K562 (cell line): ENCODE measurements around the gene PPP1R10. TPM values are rescaled to one million over a fixed set of nuclear protein-coding genes. Genes with fewer than 3 reads are reported as not detected.

Source experiments
- ATAC-seq: fragments of 200-7000 bp; cut with Tn5 transposase; 3 replicates; pipeline ENCODE4 v1.9.1; 2020; ENCODE audit warnings: moderate library complexity
- BruUV-seq: library from RNA; stranded (reverse); fragments of 400-500 nt; replicated peaks from 2 replicates; lab custom pipeline; 2021; lab: Mats Ljungman, UMichigan
- CTCF ChIA-PET: fragments of 300-600 bp; formaldehyde crosslinking; extraction: SDS; loops from one replicate; lab custom pipeline; 2021; ENCODE audit warnings: low intra/inter-chr PET ratio; lab: Yijun Ruan, JAX
- POLR2A ChIA-PET: fragments of 300-600, 350-650 bp; sonication (Branson Sonifier 250); formaldehyde crosslinking; extraction: SDS; loops from one replicate; lab custom pipeline; 2021; ENCODE audit warnings: antibody characterized with exemption, inconsistent platforms; lab: Yijun Ruan, JAX
- DNase-seq, 4 experiments: peaks; one replicate each; pipeline versions ENCODE4 v3.0.0 to v3.0.0-alpha.2; 2011 to 2018; ENCODE audit warnings: low spot score in 3 of 4, mixed read lengths in 3 of 4; ENCODE audit errors: extremely low read depth in 1 of 4
- FAIRE-seq: peaks from 2 replicates; lab custom pipeline; 2011; peaks lifted over from hg19 to GRCh38; lab: Jason Lieb, UNC
- H2AFZ ChIP-seq: 2 replicates; pipeline ENCODE4 v1.6.0; 2011; ENCODE audit warnings: low read depth, low read length, control low read depth, inconsistent platforms
- H3K27ac ChIP-seq: fragments of 200-600 bp; 3 replicates; pipeline ENCODE4 v1.8.0; 2011; ENCODE audit warnings: low read depth, mild to moderate bottlenecking, control low read depth, inconsistent platforms, low read length, moderate library complexity, mixed read lengths; ENCODE audit errors: extremely low read depth
- H3K27me3 ChIP-seq, 2 experiments: fragments of 300-600 bp in 1 of 2; 2 replicates in 1 of 2; 3 replicates in 1 of 2; pipeline versions ENCODE4 v1.6.0 to v1.8.0; 2011; ENCODE audit warnings: inconsistent platforms in 2 of 2, low read length in 2 of 2, mild to moderate bottlenecking in 1 of 2, mixed read lengths in 1 of 2, moderate library complexity in 1 of 2; ENCODE audit not compliant: control insufficient read depth in 2 of 2, insufficient read depth in 2 of 2
- H3K36me3 ChIP-seq: fragments of 300-600 bp; 3 replicates; pipeline ENCODE4 v1.8.0; 2011; ENCODE audit warnings: mild to moderate bottlenecking, low read length, inconsistent platforms; ENCODE audit not compliant: control insufficient read depth, insufficient read depth
- H3K4me1 ChIP-seq, 2 experiments: fragments of 200-600 bp in 1 of 2; replicated peaks in 1 of 2; 2 replicates in 1 of 2; 3 replicates in 1 of 2; pipeline versions ENCODE4 v1.5.1 to v1.8.0; 2011; ENCODE audit warnings: inconsistent platforms in 2 of 2, low read length in 2 of 2, mild to moderate bottlenecking in 1 of 2, mixed read lengths in 1 of 2, moderate library complexity in 1 of 2; ENCODE audit not compliant: control insufficient read depth in 2 of 2, insufficient read depth in 2 of 2
- H3K4me2 ChIP-seq: 2 replicates; pipeline ENCODE4 v1.6.1; 2011; ENCODE audit warnings: low read length, control low read depth, inconsistent platforms, mixed read lengths; ENCODE audit not compliant: insufficient read depth
- H3K4me3 ChIP-seq: fragments of 200-600 bp; sonication (generic), shearing (Covaris generic); 2 replicates; pipeline ENCODE4 v1.5.1; 2016; ENCODE audit warnings: control low read depth, inconsistent platforms
- H3K79me2 ChIP-seq: fragments of 200-600 bp; 3 replicates; pipeline ENCODE4 v1.8.0; 2011; ENCODE audit warnings: low read length, inconsistent platforms; ENCODE audit not compliant: control insufficient read depth, insufficient read depth
- H3K9ac ChIP-seq, 2 experiments: 2 replicates each; pipeline versions ENCODE4 v1.6.0 to v1.6.1; 2011; ENCODE audit warnings: low read depth in 2 of 2, low read length in 2 of 2, control low read depth in 1 of 2, inconsistent platforms in 1 of 2, mild to moderate bottlenecking in 1 of 2, mixed read lengths in 1 of 2; ENCODE audit not compliant: insufficient read depth in 1 of 2
- H3K9me1 ChIP-seq: one replicate; pipeline ENCODE4 v1.6.0; 2011; ENCODE audit warnings: inconsistent platforms, mild to moderate bottlenecking, low read length, moderate library complexity; ENCODE audit not compliant: control insufficient read depth, insufficient read depth
- H3K9me3 ChIP-seq: replicated peaks from 2 replicates; pipeline ENCODE4 v1.5.1; 2011; ENCODE audit warnings: low read depth, low read length, inconsistent platforms; ENCODE audit not compliant: control insufficient read depth, insufficient read depth
- H4K20me1 ChIP-seq: replicated peaks from 2 replicates; pipeline ENCODE4 v1.6.1; 2011; ENCODE audit warnings: low read length, inconsistent platforms, mixed read lengths; ENCODE audit not compliant: control insufficient read depth, insufficient read depth
- ARID3A ChIP-seq: IDR thresholded peaks from 2 replicates; pipeline ENCODE4 v1.6.1; 2012; ENCODE audit warnings: low read depth, low read length, improper control_type of control experiment, borderline replicate concordance
- CBFA2T2 ChIP-seq: fragments of 450-650 bp; conservative IDR thresholded peaks from 2 replicates; pipeline ENCODE4 v1.6.1; 2017; ENCODE audit warnings: mild to moderate bottlenecking
- CXXC5 ChIP-seq: fragments of 250-450 bp; sonication (Bioruptor Pico); IDR thresholded peaks from 2 replicates; pipeline ENCODE4 v1.8.0; 2022; ENCODE audit warnings: inconsistent platforms, mild to moderate bottlenecking, moderate library complexity
- FOXJ2 ChIP-seq: fragments of 200-800 bp; sonication (Bioruptor generic); IDR thresholded peaks from 2 replicates; pipeline ENCODE4 v1.6.1; 2016; ENCODE audit warnings: missing genetic modification characterization, missing compliant biosample characterization
- FOXM1 ChIP-seq, 2 experiments: fragments of 450-650 bp in 1 of 2; sonication (generic) in 1 of 2; formaldehyde crosslinking in 1 of 2; IDR thresholded peaks; 2 replicates each; pipeline versions ENCODE4 v1.6.1 to v1.9.0; 2017 to 2022; ENCODE audit warnings: low read depth in 2 of 2, mild to moderate bottlenecking in 2 of 2, missing genetic modification reagents in 1 of 2, moderate library complexity in 1 of 2
- GATAD2B ChIP-seq: fragments of 450-650 bp; IDR thresholded peaks from 2 replicates; pipeline ENCODE4 v1.6.1; 2017; ENCODE audit warnings: mild to moderate bottlenecking, borderline replicate concordance
- KLF1 ChIP-seq: fragments of 450-650 bp; IDR thresholded peaks from 2 replicates; pipeline ENCODE4 v1.6.1; 2016; ENCODE audit warnings: missing genetic modification characterization, missing compliant biosample characterization
- KLF13 ChIP-seq: fragments of 450-650 bp; IDR thresholded peaks from 2 replicates; pipeline ENCODE4 v1.6.1; 2016; ENCODE audit warnings: missing genetic modification characterization, low read depth, mild to moderate bottlenecking, missing compliant biosample characterization, moderate library complexity, borderline replicate concordance
- MAZ ChIP-seq, 2 experiments: fragments of 450-650 bp in 1 of 2; sonication (generic) in 1 of 2; formaldehyde crosslinking; IDR thresholded peaks in 1 of 2; conservative IDR thresholded peaks in 1 of 2; 2 replicates each; pipeline versions ENCODE4 v1.4.0 to v1.5.0; 2020; ENCODE audit warnings: mild to moderate bottlenecking in 1 of 2, missing genetic modification reagents in 1 of 2
- NCOA2 ChIP-seq, 2 experiments: fragments of 450-650 bp; IDR thresholded peaks; 2 replicates each; pipeline ENCODE4 v1.6.1; 2018; ENCODE audit warnings: mild to moderate bottlenecking in 2 of 2, moderate library complexity in 1 of 2; ENCODE audit not compliant: partially characterized antibody in 2 of 2
- POLR2AphosphoS5 ChIP-seq: IDR thresholded peaks from 2 replicates; pipeline ENCODE4 v1.6.1; 2011; ENCODE audit warnings: mild to moderate bottlenecking, low read depth, low read length, moderate library complexity; ENCODE audit not compliant: control insufficient read depth, insufficient read depth
- POLR2G ChIP-seq: fragments of 200-400 bp; formaldehyde crosslinking; IDR thresholded peaks from 2 replicates; pipeline ENCODE4 v1.6.1; 2017; ENCODE audit warnings: low read depth, mild to moderate bottlenecking, antibody characterized with exemption, low read length, moderate library complexity
- POU5F1 ChIP-seq: fragments of 150-350 bp; IDR thresholded peaks from 2 replicates; pipeline ENCODE4 v1.6.1; 2014; ENCODE audit warnings: borderline replicate concordance, low read length, low read depth, mild to moderate bottlenecking; ENCODE audit not compliant: partially characterized antibody
- RAD21 ChIP-seq, 2 experiments: fragments of 250-450 bp in 1 of 2; fragments of 450-650 bp in 1 of 2; sonication (Bioruptor Pico) in 1 of 2; formaldehyde crosslinking in 1 of 2; IDR thresholded peaks in 1 of 2; conservative IDR thresholded peaks in 1 of 2; 2 replicates each; pipeline versions ENCODE4 v1.4.0 to v1.8.0; 2020 to 2022; ENCODE audit warnings: mild to moderate bottlenecking in 2 of 2, moderate library complexity in 1 of 2
- RBFOX2 ChIP-seq: fragments of 200-400 bp; formaldehyde crosslinking; IDR thresholded peaks from 2 replicates; pipeline ENCODE4 v1.6.1; 2017; ENCODE audit warnings: low read depth, mild to moderate bottlenecking, low read length, moderate library complexity
- RBM17 ChIP-seq: fragments of 200-400 bp; formaldehyde crosslinking; IDR thresholded peaks from 2 replicates; pipeline ENCODE4 v1.6.1; 2017; ENCODE audit warnings: low read depth, mild to moderate bottlenecking, low read length, borderline replicate concordance
- SLC30A9 ChIP-seq: fragments of 250-450 bp; sonication (Bioruptor Pico); IDR thresholded peaks from 2 replicates; pipeline ENCODE4 v1.8.0; 2022; ENCODE audit warnings: mild to moderate bottlenecking, moderate library complexity
- SMARCA4 ChIP-seq: fragments of 450-650 bp; IDR thresholded peaks from 2 replicates; pipeline ENCODE4 v1.6.1; 2016
- SOX6 ChIP-seq: fragments of 450-650 bp; IDR thresholded peaks from 2 replicates; pipeline ENCODE4 v1.6.1; 2014; ENCODE audit warnings: mild to moderate bottlenecking
- TBL1XR1 ChIP-seq, 2 experiments: IDR thresholded peaks; 2 replicates each; pipeline ENCODE4 v1.6.1; 2012; ENCODE audit warnings: improper control_type of control experiment in 2 of 2, low read length in 2 of 2, mild to moderate bottlenecking in 1 of 2
- ZNF551 ChIP-seq: fragments of 250-450 bp; sonication (Bioruptor Pico); IDR thresholded peaks from 2 replicates; pipeline ENCODE4 v1.5.0; 2021; ENCODE audit warnings: mild to moderate bottlenecking, moderate library complexity
- WGBS: fragments of 100-300 bp; shearing (Covaris generic); methylation state at CpG from one replicate; pipeline ENCODE4 v1.1.6; 2016; ENCODE audit warnings: low coverage, mixed read lengths; ENCODE audit not compliant: insufficient coverage; ENCODE audit errors: missing lambda C conversion rate; 5-methylcytosine and 5-hydroxymethylcytosine counted together
- in situ Hi-C: fragments of 300-500 bp; cut with MboI; formaldehyde crosslinking; loops from 4 replicates; pipeline ENCODE4 v1.15.0; 2018; ENCODE audit warnings: inconsistent platforms, mixed read lengths
- intact Hi-C: fragments of 100-400 bp; cut with micrococcal nuclease; formaldehyde crosslinking; loops from 2 replicates; pipeline ENCODE4 v1.14.2; 2022
- polyA plus RNA-seq, 8 experiments: library from polyadenylated mRNA; depleted of rRNA in 4 of 8; stranded (reverse) in 5 of 8; unstranded in 3 of 8; fragments of >200 nt; fragmentation: Nextera tagmentation in 2 of 8; fragmentation: Illumina TruSeq in 1 of 8; extraction: Ambion mirVana in 2 of 8; extraction: Trizol in 1 of 8; gene quantifications; 2 replicates each; pipeline versions ENCODE4 v1.2.1 to v1.2.3, GENCODE V29; 2011 to 2014; ENCODE audit warnings: inconsistent platforms in 1 of 8, missing spikeins in 1 of 8
- total RNA-seq, 7 experiments: library from RNA; depleted of rRNA in 6 of 7; stranded (reverse); fragments of >200 nt in 6 of 7; fragmentation: Illumina TruSeq in 2 of 7; extraction: Trizol in 2 of 7; gene quantifications; 2 replicates each; pipeline versions ENCODE4 v1.2.1 to v1.2.3, GENCODE V29; 2011 to 2021; ENCODE audit warnings: low replicate concordance in 1 of 7

The PPP1R10 gene
- total and polyA plus RNA-seq, 9 of the 15 experiments (the other 6 are each of a cell fraction or from before 2014, with no cell fraction given) = 14.1 to 65.5 (median 32.6) TPM

GRCh38 chr6:30612213-30612612, 4.8 kb downstream of the PPP1R10 start:
- no peak for FAIRE-seq
- POLR2A ChIA-PET = interaction anchor here (1.0 to 4.8 kb wide), 14 partner anchors 12 to 79 kb away, joined by 3 to 310 read pairs (median 10); partner anchors contain the start of genes ABCF1, ATAT1, C6orf136 and DHX16
- CTCF ChIA-PET = no interaction called here
- no peak overlapping the region for H3K4me3 ChIP-seq
- intact Hi-C loops (no loop called here), in situ Hi-C loops (no loop called here)
- ATAC-seq = no peak
- 91% methylated on average over 1 of the region's 1 CpG for WGBS
- no TSS peak for BruUV-seq
- no peak overlapping the region for H2AFZ ChIP-seq
- H3K9me3 ChIP-seq = no peaks in the 10 kb centered on the region
- H3K4me2 ChIP-seq = no peak overlapping the region
- peaks cover 0 to 21% of the 10 kb centered on the region in 2 experiments; a peak in 3 of 5 replicates for H3K4me1 ChIP-seq
- H3K9ac ChIP-seq = no peak overlapping the region
- peaks cover 8% of the 10 kb centered on the region; the same call in 1 of the 2 replicates for H4K20me1 ChIP-seq
- H3K9me1 ChIP-seq = no peaks in the 10 kb centered on the region
- H3K36me3 ChIP-seq = peaks cover 84% of the 10 kb centered on the region
- peak overlapping the region; percentile 95; the same call in 1 of the 3 replicates for H3K27ac ChIP-seq
- H3K79me2 ChIP-seq = peaks cover 74% of the 10 kb centered on the region
- peak in 1 of 4 experiments; percentile 45 for DNase-seq
- no peaks in the 10 kb centered on the region for H3K27me3 ChIP-seq
- TF ChIP-seq ARID3A (0 out of 2 replicates have a peak, but pooled peaks have one; percentile 57), RBFOX2 (0 out of 2 replicates have a peak, but pooled peaks have one; percentile 40), RAD21 (CRISPR knock-in tag; conservative IDR thresholded peaks at IDR 0.05 in 1 of 2, IDR thresholded peaks at IDR 0.05 in 1 of 2) (0 out of 4 replicates have a peak, but pooled peaks of 1 of the 2 experiments have one; percentile 6), POLR2G (peak; percentile 37; the same call in 1 of the 2 replicates), TBL1XR1 (IDR thresholded peaks at IDR 0.05; ENCODE audit: low read length in 2 of 2) (peak in 1 of 2 experiments; percentile 42; a peak in 1 of 4 replicates), SMARCA4 (no peak), KLF1 (tag) (no peak), KLF13 (tag) (no peak), GATAD2B (0 out of 2 replicates have a peak, but pooled peaks have one; percentile 9), SOX6 (no peak), SLC30A9 (no peak), ZNF551 (CRISPR knock-in tag) (0 out of 2 replicates have a peak, but pooled peaks have one; percentile 5), MAZ (CRISPR knock-in tag; conservative IDR thresholded peaks at IDR 0.05 in 1 of 2, IDR thresholded peaks at IDR 0.05 in 1 of 2) (0 out of 4 replicates have a peak, but pooled peaks of 1 of the 2 experiments have one; percentile 15), CXXC5 (CRISPR knock-in tag) (no peak), NCOA2 (IDR thresholded peaks at IDR 0.05; ENCODE audit: partially characterized antibody in 2 of 2) (no peak), POLR2AphosphoS5 (0 out of 2 replicates have a peak, but pooled peaks have one; percentile 6), FOXJ2 (no peak), FOXM1 (IDR thresholded peaks at IDR 0.05; ENCODE audit: low read depth) (no peak), FOXM1 (CRISPR knock-in tag; IDR thresholded peaks at IDR 0.05; ENCODE audit: low read depth) (0 out of 2 replicates have a peak, but pooled peaks have one; percentile 34), POU5F1 (no peak), RBM17 (no peak), CBFA2T2 (no peak)
